ENCODE measurements around the gene FYB1.
A peak's percentile ranks its signal among the peaks of the same experiment; 100 is the strongest.

Gene FYB1

DNA sequence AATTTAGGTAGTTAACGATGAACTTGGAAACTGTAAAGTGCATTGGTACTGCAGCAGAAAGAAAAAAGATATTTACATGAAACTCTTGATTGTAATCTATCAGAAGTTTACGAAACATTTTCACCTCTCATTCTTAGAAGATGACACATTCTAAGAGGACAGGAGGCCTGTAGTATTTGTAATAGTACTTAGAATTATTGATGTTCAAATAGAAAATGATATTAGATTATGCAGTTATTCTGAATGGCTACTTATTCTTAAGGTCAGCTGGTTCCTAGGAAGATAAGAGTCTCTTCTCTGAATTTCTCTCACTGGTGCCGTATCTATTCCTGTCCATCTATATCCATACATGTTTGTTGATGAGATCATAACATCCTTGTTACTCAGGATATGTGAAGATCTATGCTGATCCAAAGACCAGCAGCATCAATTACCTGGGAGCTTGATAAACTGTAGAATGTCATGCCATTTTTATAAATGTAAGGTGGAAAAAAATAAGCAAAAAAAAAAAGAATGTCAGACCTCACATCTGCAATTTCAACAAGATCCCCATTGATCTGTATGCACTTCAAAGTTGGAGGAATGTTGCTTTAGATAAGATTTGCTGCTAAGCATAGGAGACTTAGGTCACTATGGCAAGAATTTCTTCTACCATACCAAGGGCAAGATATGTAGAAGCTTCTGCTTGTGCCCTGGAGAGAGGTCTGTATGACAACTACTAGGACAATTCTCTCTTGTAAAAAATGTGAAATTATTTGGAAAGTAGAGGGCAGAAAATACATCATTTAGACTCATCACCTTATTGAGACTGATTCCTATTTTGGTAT, 102.8 kb downstream of the FYB1 start:
- no peak for DNase-seq

DNA sequence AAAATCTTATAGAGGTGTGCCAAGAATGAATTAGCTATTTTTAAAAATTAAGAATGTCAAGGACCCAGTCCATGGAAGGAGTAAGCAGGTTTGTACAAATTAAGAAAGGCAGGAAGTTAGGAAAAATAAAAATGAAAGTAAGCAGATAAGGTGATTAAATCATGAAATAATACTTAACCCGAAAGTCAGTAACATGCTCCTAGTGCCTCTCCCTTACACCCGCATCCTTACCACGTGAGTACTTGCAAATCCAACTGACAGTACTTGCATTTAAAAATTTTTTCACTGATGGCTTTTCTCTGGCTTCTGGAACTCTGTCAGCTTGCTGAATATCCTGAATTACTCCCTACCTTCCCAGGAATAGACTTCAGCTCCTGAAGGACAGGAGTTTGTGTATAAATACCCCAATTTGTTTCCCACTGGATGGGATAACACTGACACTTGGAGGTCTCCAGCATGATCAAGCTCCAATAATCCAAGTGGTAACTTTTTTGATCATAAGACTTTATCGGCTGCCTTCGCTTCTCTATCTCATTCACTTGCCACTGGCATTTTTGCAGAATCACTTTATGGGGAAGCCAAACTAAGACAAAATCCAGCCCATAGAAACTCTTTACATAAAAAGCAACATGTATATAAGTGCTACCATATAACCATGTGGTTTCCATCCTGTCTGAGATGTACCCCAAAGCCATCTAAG, 103.6 kb downstream of the FYB1 start:
- DNase-seq, result no peak

DNA sequence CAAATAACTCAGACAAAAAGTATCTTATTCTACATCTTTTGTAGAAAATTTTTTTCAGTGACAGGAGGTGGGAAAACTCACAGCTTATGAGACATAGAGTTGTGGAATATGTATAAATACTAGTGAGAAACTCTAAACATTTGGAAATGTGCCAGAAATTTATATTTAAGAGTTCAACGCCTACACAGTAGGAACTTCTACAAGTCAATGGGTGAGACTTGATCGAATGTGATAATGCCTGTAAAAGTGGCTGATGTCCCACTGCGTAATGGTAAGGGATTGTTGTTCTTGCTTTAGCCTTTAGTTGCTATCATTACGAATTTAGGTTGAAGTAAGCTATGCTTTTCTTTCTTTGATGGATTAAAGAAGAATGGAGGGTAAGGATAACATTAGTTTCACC, 105.2 kb downstream of the FYB1 start:
- no peak for DNase-seq

DNA sequence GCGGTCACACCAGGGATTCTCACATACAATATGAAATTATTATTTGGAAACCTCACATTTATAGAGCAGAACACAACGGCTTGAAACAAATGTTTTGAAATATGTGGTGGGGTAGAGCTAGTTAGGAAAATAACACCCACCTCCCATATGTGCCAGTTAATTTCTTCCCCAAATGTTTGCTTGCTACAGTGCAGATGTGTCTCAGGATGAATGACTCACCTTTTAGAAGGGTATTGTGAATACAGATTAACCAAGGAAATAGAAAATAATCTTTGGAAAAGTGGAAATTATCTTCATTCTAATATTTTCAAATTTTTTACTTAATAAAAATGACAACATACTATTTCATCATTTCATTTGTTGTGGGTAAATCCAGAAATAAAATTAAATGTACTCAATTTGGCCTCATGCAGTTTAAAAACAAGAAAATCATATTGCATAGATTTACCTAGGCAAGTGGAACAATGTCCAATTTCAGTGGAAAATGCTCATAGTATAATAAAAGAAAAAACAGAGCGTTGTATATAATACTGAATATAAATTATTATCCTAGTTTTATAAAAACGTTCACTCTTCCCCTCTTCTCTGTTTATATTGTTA, 105.9 kb downstream of the FYB1 start:
- DNase-seq, result no peak

DNA sequence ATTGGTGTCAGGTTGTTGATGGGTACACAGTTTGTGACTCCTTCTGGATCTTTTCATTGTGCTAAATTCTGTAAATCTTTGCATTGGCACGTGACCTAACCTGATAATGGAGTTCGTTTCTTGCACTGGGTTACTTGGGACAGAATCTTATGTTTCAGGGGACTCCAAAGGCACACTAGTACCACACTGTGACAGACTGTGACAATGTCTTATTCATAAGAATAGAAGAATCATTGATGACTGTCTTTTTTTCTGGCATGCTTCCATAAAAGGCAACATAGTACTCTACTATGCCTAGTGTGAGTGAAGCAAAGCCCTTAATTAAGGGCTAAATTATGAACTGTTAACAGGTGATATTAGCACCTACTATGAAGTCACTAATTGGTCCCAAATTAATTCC, 109.8 kb downstream of the FYB1 start:
- no peak for DNase-seq

DNA sequence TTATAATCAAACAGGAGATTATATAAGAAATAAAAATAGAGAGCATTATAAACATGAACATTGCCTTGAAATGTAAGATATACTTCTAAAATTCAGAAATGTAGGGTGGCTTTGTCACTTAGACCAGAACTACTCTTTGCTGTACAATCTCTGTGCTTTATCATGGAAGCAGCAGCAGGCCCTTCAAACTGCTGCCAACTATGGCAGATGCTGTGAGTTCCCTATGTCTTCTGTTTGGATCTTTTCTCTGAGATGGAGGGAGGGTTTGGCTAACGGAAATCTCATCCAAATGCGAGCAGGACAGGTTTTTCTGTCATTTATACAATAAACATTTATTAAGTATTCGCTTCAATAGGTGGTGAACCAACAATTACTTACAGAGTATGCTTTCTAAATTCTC, 110.4 kb downstream of the FYB1 start:
- DNase-seq, result no peak

DNA sequence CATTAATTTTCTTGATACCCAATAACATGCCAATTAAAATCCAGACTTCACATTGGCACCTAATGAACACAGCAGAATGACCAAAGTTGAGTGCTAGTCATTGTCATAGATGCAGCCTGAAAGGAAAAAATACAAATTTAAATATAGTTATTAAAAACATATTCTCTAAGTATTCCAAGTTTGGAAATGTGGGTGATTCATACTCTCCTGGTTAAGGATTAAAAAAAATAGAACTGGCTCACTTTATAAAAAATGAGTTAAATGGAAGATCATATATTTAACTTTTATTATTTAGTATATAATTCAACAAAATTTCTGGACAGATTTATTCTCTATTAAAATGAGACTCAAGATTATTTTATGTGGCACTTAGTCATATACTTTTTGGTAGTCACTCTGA, 112.0 kb downstream of the FYB1 start:
- no peak for DNase-seq

DNA sequence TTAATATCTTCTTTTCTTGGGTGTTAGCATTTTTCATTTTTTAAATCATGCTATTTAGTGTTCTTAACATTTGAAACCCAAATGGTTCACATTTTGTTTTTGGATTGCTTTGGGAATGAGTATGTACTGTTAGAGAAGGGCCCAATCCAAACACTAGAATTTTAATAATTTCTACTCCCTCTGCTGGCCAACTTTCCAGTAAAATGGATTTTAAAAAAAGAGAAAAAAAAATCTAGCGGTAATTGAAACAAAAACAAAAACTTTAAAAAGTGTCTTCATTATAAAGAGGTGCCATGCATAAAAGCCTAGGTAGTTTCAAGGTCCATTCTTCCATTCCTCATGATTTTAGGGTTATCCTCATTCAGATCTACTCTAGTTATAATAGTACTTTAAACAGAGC, 113.0 kb downstream of the FYB1 start:
- no peak for DNase-seq

DNA sequence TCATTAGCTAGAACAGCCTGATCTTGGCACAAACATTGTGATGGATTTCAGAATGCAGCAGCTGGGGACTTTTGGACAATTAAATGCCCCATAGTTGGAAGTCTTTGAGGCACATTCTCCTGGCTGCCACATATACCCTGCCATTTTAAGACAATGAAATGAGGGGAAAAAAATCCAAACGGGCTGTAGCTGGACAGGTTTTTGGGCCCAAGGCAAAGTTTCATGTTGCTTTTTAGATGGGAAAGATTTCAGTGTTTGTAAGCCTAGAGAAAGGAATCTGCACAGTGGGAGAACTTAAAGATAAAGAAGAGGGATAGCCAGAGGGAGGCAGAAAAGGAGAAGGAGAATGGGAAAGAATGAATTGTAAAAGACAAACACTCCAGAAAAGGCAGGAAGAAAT, 115.1 kb downstream of the FYB1 start:
- DNase-seq, result no peak

DNA sequence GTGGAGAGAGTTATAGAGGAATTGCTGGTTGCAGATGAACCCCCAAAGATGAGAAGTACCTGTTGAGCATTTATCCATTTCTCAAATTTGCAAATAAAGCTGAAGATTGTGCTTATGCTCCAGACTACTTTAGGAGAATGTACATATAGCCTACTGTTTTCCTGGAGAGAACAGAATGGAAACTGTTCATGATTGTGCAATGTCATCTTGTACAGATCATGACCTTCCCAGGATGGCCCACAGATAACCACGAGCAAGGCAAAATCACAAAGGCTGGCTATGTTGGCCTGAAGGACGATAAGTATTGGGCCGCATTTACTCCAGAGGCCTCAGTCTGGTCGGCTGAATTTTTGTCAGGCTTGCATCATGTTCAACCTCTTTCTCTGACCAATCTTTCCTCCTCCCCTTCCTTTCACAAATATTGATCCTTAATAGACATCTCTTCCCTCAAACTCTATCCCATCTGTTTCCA, 116.6 kb downstream of the FYB1 start:
- no peak for DNase-seq

DNA sequence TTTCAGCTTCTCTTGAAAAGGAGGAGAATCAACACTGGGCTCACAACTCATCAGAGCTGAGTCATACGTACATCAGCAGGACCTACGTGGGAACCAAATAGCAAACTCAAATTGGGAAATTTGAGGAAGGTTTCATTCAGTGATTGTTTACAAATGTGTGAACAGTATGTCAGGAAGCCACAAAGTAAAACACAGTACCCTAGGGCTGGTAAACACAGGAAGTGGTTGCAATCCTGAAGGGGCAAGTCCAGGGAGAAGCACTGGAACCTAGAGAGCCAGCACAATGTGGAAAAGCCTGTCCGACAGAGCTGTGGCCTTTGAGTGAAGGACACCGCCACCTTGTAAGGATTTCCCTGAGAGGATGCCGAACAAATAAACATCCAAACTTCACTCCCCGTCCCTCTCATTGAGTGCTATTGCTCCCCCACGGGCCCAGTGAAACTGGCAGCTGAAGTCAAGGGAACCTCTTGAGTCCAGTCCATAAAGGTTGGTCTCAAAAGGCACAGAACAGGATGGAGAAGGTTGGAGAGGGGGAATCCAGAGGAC, 118.4 kb downstream of the FYB1 start:
- DNase-seq, result peak in 1 of 2 experiments; percentile 38

DNA sequence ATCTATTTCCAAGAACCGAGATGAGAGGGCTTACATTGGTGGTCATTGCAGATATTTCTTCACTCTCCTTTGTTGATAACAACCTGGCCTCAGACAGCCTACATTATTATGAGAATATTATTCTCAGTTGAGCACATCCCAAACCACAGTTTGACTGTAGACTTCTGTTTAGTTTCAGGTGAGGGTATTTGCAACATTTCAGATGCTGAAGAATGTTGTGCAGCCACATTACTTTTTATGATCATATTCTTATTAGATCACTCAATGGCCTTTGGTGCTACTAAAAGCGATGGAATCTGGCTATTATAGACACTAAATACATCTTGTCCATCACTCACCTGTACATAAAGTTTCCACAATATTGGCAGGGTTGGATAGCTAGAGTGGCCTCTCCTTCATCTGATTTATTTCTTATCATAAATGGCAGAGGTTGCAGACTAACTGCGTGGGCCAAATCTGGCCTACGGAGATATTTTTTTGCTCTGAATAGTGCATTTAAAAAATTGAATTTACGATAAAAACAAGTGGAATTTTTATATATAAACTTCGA, 119.0 kb downstream of the FYB1 start:
- no peak for DNase-seq

DNA sequence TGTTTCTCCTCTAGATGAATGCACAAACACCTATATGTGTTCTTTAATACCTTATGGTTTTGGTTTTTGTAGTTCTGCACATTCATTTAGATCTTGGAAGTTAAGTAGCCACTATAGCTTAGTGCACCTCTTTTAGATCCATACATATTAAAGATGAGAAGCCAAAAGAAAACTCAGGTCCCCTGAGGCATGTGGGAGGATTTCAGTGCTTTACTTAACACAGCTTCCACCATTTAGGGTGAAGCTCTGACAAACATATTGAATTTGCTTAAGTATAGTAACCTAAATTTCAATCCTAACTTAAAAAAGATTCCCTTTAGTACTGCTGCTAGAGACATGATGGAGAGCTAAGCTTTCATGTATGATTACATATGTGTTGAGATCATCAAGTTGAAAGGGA, 119.5 kb downstream of the FYB1 start:
- no peak for DNase-seq

DNA sequence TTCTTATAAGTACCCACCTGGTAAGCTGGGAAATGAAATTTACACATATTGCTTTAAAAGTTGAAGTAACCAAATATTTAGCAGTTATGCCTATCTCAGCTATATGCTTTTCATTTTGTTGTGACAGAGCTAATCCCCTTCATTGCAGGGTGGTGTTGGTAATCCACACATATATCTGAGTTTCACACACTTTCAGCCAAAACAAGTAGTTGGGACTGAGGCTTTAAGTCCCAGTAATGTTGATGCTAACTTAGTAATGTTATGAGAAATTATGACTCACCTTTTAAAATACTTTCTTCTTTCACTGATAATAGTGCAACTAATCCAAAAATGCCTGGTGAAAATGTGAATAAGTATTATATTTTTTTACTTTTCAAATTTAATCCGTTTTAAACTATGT, 126.0 kb downstream of the FYB1 start:
- DNase-seq, result no peak

DNA sequence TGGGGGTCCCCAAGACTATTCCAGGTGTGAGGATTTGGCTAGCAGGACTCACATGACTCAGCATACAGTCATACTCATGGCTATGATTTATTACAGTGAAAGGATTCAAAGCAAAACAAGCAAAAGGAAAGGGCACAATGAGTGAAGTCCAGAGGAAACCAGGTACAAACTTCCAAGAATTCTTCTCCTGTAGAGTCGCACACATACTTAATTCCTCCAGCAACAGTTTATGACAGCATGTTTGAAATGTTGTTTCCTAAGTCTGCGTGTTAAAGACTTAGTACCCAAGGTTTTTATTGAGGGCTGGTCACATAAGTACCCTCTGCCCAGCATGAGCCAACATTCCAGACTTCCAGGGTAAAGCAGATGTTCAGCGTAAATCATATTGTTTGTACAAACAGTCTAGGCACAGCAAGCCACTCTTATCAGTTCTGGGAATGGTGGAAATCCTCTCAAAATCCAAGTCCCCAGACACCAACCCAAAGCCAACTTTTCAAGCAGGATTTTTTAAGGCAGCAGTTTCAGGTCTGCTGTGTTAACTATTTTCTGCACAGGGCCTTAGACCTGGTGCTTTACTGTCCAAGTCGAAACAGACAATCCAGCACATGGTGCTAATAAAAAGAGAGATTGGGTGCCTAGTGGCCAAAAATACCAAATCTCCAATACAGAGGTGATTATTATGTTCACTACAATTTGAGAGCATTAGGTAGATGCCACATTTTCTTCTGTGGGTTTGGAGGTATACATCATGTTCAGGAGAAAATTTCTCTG, 126.6 kb downstream of the FYB1 start:
- DNase-seq, result no peak

DNA sequence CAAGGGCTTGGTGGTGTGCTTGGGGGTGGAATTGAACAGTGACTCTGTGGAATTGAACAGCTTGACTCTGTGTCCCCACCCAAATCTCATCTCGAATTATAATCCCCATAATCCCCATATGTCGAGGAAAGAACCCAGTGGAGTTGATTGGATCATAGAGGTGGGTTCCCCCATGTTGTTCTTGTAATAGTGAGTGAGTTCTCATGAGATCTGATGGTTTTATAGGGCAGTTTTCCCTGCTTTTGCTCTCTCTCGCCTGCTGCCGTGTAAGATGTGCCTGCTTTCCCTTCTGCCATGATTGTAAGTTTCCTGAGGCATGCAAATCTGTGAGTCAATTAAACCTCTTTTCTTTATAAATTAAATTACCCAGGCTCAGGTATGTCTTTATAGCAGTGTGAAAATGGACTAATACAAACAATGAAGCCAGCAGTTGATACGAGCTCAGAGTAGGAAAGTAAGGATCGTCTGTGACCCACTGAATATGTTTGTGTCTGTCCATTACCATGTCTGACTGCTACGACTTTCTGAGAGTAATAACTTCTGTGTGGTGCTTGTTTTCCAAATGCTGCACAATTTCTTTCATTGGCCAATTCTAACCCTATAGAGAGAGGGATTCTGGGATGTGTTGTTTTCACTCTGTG, 127.3 kb downstream of the FYB1 start:
- DNase-seq, result no peak

DNA sequence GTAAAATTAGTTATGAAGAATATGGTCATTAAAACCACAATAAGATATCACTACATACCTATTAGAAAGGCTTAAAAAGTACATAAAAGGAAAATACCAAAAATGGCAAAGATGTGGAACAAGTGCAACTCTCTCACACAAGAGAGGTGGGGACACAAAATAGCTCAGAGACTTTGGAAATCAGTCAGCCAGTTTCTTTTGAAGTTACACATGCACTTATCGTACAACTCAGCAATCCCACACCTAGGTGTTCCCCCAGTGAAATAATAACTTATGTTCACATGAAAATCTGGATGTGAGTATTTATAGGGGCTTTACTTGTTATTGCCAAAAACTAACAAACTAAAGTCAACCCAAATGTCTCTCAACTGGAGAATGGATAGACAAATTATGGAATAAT, 135.4 kb downstream of the FYB1 start:
- DNase-seq, result no peak

DNA sequence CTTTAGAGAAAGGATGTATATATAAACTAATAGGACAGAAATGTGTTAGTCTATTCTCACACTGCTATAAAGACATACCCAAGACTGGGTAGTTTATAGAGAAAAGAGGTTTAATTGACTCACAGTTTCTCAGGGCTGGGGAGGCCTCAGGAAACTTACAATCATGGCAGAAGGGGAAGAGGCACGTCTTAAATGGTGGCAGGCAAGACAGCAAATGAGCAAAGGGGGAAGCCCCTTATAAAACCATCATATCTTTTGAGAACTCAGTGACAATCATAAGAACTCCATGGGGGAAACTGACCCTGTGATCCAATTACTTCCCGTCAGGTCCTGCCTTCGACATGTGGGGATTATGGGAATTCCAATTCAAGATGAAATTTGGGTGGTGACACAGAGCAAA, 136.4 kb downstream of the FYB1 start:
- DNase-seq, result no peak

DNA sequence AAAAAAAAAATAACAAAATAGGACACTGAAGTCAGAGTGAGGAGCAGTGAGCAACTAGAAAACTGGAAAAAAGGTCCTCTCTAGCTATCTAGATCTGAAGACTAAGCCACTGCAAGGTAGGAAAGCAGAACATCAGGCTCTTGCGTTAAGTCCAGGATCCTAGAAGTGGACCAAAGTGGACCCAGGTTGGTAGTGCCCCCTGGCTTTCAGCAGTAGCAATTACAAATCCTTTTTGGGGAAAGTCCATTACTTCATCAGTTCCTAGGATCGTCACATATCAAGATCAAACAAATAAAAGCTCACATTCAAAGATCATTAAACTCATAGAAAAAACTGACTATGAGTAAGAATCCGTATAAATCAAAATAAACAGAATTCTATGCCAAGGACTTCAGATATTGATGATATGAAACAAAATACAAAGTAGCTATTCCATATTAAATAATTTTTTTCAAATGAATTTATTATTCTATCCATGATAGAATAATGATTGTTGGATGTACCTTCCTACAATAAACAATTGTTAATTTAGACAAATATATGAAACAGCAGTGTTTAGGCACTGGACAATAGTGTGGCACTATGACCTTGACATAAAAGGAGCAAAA, 138.7 kb downstream of the FYB1 start:
- peak; percentile 50 to 75 for DNase-seq

DNA sequence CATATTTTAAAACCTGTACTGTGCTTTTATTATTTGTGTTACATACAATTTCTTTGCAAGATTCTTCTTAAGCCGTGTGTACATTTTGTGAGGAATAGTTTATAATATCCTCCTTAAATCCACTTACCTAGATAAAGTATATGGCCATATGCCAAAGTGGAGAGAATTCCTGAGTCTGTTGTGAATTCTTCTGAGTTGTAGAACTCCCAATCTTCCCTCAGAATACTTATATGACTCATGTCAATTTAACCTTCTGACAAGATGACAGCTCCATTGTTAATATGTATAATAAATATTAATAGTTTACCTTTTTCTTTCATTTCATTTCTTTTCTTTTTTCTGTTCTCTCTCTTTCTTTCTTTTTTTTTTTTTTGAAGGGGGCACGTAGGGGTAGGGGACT, 139.2 kb downstream of the FYB1 start:
- no peak for DNase-seq

DNA sequence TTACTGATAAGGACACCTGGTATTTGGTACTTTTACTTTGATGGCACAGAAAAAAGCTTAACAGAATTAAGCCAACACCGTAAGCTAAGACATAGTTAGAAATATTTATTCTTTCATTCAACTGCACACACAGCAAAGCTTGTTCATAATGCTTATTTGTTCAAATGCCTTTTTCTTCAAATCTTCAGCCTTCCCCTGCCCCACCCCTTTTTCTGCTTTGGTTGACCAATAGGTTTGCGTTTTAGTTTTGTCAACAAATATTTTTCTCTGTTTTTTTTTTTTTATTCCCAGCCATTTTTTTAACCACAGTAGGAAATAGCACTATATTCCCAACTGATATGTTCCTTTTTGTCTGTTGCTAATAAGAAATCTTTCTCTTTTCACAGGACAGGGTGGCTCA, 140.2 kb downstream of the FYB1 start:
- DNase-seq, result no peak

All from NCI-H2081 (cell line).